Measurements from ENCODE around the gene FGGY.

Gene FGGY

GRCh38 chr1:59473831-59474230 is 176.9 kb downstream of the FGGY start:
- no peaks in the 10 kb centered on the region for H3K4me1 ChIP-seq (ENCODE audit: control insufficient read depth, insufficient read depth, low read length)
- no peaks in the 10 kb centered on the region for H3K27me3 ChIP-seq (ENCODE audit: control insufficient read depth in 1 of 2, insufficient read depth in 2 of 2, low read length in 2 of 2)
- no peak overlapping the region for H3K27ac ChIP-seq (ENCODE audit: low read length)
- no peaks in the 10 kb centered on the region for H3K36me3 ChIP-seq (ENCODE audit: control insufficient read depth in 2 of 2, insufficient read depth in 2 of 2, low read length in 2 of 2)
- peaks cover 0 to 3% of the 10 kb centered on the region in 2 donors for H3K9me3 ChIP-seq (ENCODE audit: control insufficient read depth in 2 of 2, low read length in 2 of 2)
- H3K4me3 ChIP-seq (ENCODE audit: low read length in 2 of 2), result no peak overlapping the region
- H3K9ac ChIP-seq (ENCODE audit: low read length in 2 of 2), result no peak overlapping the region

GRCh38 chr1:59474496-59474895 is 177.6 kb downstream of the FGGY start:
- H3K27me3 ChIP-seq (ENCODE audit: control insufficient read depth in 1 of 2, insufficient read depth in 2 of 2, low read length in 2 of 2), result no peaks in the 10 kb centered on the region
- H3K27ac ChIP-seq (ENCODE audit: low read length), result no peak overlapping the region
- no peaks in the 10 kb centered on the region for H3K4me1 ChIP-seq (ENCODE audit: control insufficient read depth, insufficient read depth, low read length)
- no peak overlapping the region for H3K9ac ChIP-seq (ENCODE audit: low read length in 2 of 2)
- no peak overlapping the region for H3K4me3 ChIP-seq (ENCODE audit: low read length in 2 of 2)
- peaks cover 0 to 3% of the 10 kb centered on the region in 2 donors for H3K9me3 ChIP-seq (ENCODE audit: control insufficient read depth in 2 of 2, low read length in 2 of 2)
- H3K36me3 ChIP-seq (ENCODE audit: control insufficient read depth in 2 of 2, insufficient read depth in 2 of 2, low read length in 2 of 2), result no peaks in the 10 kb centered on the region

- Histone ChIP-seq H3K4me3 (ENCODE audit: low read length in 2 of 2) (no peak overlapping the region), H3K27ac (ENCODE audit: low read length) (no peak overlapping the region), H3K4me1 (ENCODE audit: control insufficient read depth, insufficient read depth, low read length) (no peaks in the 10 kb centered on the region), H3K36me3 (ENCODE audit: control insufficient read depth in 2 of 2, insufficient read depth in 2 of 2, low read length in 2 of 2) (no peaks in the 10 kb centered on the region), H3K27me3 (ENCODE audit: control insufficient read depth in 1 of 2, insufficient read depth in 2 of 2, low read length in 2 of 2) (no peaks in the 10 kb centered on the region), H3K9ac (ENCODE audit: low read length in 2 of 2) (no peak overlapping the region), H3K9me3 (ENCODE audit: control insufficient read depth in 2 of 2, low read length in 2 of 2) (no peaks in the 10 kb centered on the region)
Observed at GRCh38 chr1:59475737-59476136, 178.8 kb downstream of the FGGY start.

GRCh38 chr1:59477286-59477685 is 180.4 kb downstream of the FGGY start:
- no peaks in the 10 kb centered on the region for H3K9me3 ChIP-seq (ENCODE audit: control insufficient read depth in 2 of 2, low read length in 2 of 2)
- H3K4me1 ChIP-seq (ENCODE audit: control insufficient read depth, insufficient read depth, low read length), result no peaks in the 10 kb centered on the region
- H3K36me3 ChIP-seq (ENCODE audit: control insufficient read depth in 2 of 2, insufficient read depth in 2 of 2, low read length in 2 of 2), result no peaks in the 10 kb centered on the region
- no peak overlapping the region for H3K27ac ChIP-seq (ENCODE audit: low read length)
- no peak overlapping the region for H3K9ac ChIP-seq (ENCODE audit: low read length in 2 of 2)
- no peaks in the 10 kb centered on the region for H3K27me3 ChIP-seq (ENCODE audit: control insufficient read depth in 1 of 2, insufficient read depth in 2 of 2, low read length in 2 of 2)
- H3K4me3 ChIP-seq (ENCODE audit: low read length in 2 of 2), result no peak overlapping the region

GRCh38 chr1:59477867-59478266 is 181.0 kb downstream of the FGGY start:
- H3K4me1 ChIP-seq (ENCODE audit: control insufficient read depth, insufficient read depth, low read length), result no peaks in the 10 kb centered on the region
- no peak overlapping the region for H3K4me3 ChIP-seq (ENCODE audit: low read length in 2 of 2)
- no peaks in the 10 kb centered on the region for H3K9me3 ChIP-seq (ENCODE audit: control insufficient read depth in 2 of 2, low read length in 2 of 2)
- H3K9ac ChIP-seq (ENCODE audit: low read length in 2 of 2), result no peak overlapping the region
- H3K36me3 ChIP-seq (ENCODE audit: control insufficient read depth in 2 of 2, insufficient read depth in 2 of 2, low read length in 2 of 2), result no peaks in the 10 kb centered on the region
- H3K27ac ChIP-seq (ENCODE audit: low read length), result no peak overlapping the region
- H3K27me3 ChIP-seq (ENCODE audit: control insufficient read depth in 1 of 2, insufficient read depth in 2 of 2, low read length in 2 of 2), result no peaks in the 10 kb centered on the region

GRCh38 chr1:59478822-59479221 is 181.9 kb downstream of the FGGY start:
- Histone ChIP-seq H3K4me1 (ENCODE audit: control insufficient read depth, insufficient read depth, low read length) (peaks cover under 1% of the 10 kb centered on the region), H3K27me3 (ENCODE audit: control insufficient read depth in 1 of 2, insufficient read depth in 2 of 2, low read length in 2 of 2) (no peaks in the 10 kb centered on the region), H3K4me3 (ENCODE audit: low read length in 2 of 2) (no peak overlapping the region), H3K9ac (ENCODE audit: low read length in 2 of 2) (no peak overlapping the region), H3K36me3 (ENCODE audit: control insufficient read depth in 2 of 2, insufficient read depth in 2 of 2, low read length in 2 of 2) (no peaks in the 10 kb centered on the region), H3K9me3 (ENCODE audit: control insufficient read depth in 2 of 2, low read length in 2 of 2) (no peaks in the 10 kb centered on the region), H3K27ac (ENCODE audit: low read length) (no peak overlapping the region)

GRCh38 chr1:59480188-59480888 is 183.4 kb downstream of the FGGY start:
- Histone ChIP-seq H3K9ac (ENCODE audit: low read length in 2 of 2) (no peak overlapping the region), H3K4me3 (ENCODE audit: low read length in 2 of 2) (no peak overlapping the region), H3K36me3 (ENCODE audit: control insufficient read depth in 2 of 2, insufficient read depth in 2 of 2, low read length in 2 of 2) (no peaks in the 10 kb centered on the region), H3K4me1 (ENCODE audit: control insufficient read depth, insufficient read depth, low read length) (peaks cover 3% of the 10 kb centered on the region), H3K9me3 (ENCODE audit: control insufficient read depth in 2 of 2, low read length in 2 of 2) (no peaks in the 10 kb centered on the region), H3K27ac (ENCODE audit: low read length) (no peak overlapping the region), H3K27me3 (ENCODE audit: control insufficient read depth in 1 of 2, insufficient read depth in 2 of 2, low read length in 2 of 2) (no peaks in the 10 kb centered on the region)

GRCh38 chr1:59481881-59482505 is 185.1 kb downstream of the FGGY start:
- Histone ChIP-seq H3K9ac (ENCODE audit: low read length in 2 of 2) (no peak overlapping the region), H3K27ac (ENCODE audit: low read length) (no peak overlapping the region), H3K4me3 (ENCODE audit: low read length in 2 of 2) (no peak overlapping the region), H3K36me3 (ENCODE audit: control insufficient read depth in 2 of 2, insufficient read depth in 2 of 2, low read length in 2 of 2) (no peaks in the 10 kb centered on the region), H3K9me3 (ENCODE audit: control insufficient read depth in 2 of 2, low read length in 2 of 2) (no peaks in the 10 kb centered on the region), H3K4me1 (ENCODE audit: control insufficient read depth, insufficient read depth, low read length) (peaks cover 3% of the 10 kb centered on the region), H3K27me3 (ENCODE audit: control insufficient read depth in 1 of 2, insufficient read depth in 2 of 2, low read length in 2 of 2) (no peaks in the 10 kb centered on the region)

- Histone ChIP-seq H3K36me3 (ENCODE audit: control insufficient read depth in 2 of 2, insufficient read depth in 2 of 2, low read length in 2 of 2) (no peaks in the 10 kb centered on the region), H3K27me3 (ENCODE audit: control insufficient read depth in 1 of 2, insufficient read depth in 2 of 2, low read length in 2 of 2) (no peaks in the 10 kb centered on the region), H3K27ac (ENCODE audit: low read length) (no peak overlapping the region), H3K4me1 (ENCODE audit: control insufficient read depth, insufficient read depth, low read length) (peaks cover 3% of the 10 kb centered on the region), H3K9ac (ENCODE audit: low read length in 2 of 2) (no peak overlapping the region), H3K4me3 (ENCODE audit: low read length in 2 of 2) (no peak overlapping the region), H3K9me3 (ENCODE audit: control insufficient read depth in 2 of 2, low read length in 2 of 2) (no peaks in the 10 kb centered on the region)
Observed at GRCh38 chr1:59482986-59483385, 186.1 kb downstream of the FGGY start.

- H3K36me3 ChIP-seq (ENCODE audit: control insufficient read depth in 2 of 2, insufficient read depth in 2 of 2, low read length in 2 of 2), result no peaks in the 10 kb centered on the region
- no peak overlapping the region for H3K4me3 ChIP-seq (ENCODE audit: low read length in 2 of 2)
- H3K27me3 ChIP-seq (ENCODE audit: control insufficient read depth in 1 of 2, insufficient read depth in 2 of 2, low read length in 2 of 2), result no peaks in the 10 kb centered on the region
- H3K9ac ChIP-seq (ENCODE audit: low read length in 2 of 2), result no peak overlapping the region
- no peaks in the 10 kb centered on the region for H3K9me3 ChIP-seq (ENCODE audit: control insufficient read depth in 2 of 2, low read length in 2 of 2)
- H3K4me1 ChIP-seq (ENCODE audit: control insufficient read depth, insufficient read depth, low read length), result peaks cover 3% of the 10 kb centered on the region
- H3K27ac ChIP-seq (ENCODE audit: low read length), result no peak overlapping the region
Observed at GRCh38 chr1:59484096-59484495, 187.2 kb downstream of the FGGY start.

- Histone ChIP-seq H3K4me1 (ENCODE audit: control insufficient read depth, insufficient read depth, low read length) (peaks cover 3% of the 10 kb centered on the region), H3K9ac (ENCODE audit: low read length in 2 of 2) (no peak overlapping the region), H3K4me3 (ENCODE audit: low read length in 2 of 2) (no peak overlapping the region), H3K27me3 (ENCODE audit: control insufficient read depth in 1 of 2, insufficient read depth in 2 of 2, low read length in 2 of 2) (no peaks in the 10 kb centered on the region), H3K36me3 (ENCODE audit: control insufficient read depth in 2 of 2, insufficient read depth in 2 of 2, low read length in 2 of 2) (no peaks in the 10 kb centered on the region), H3K9me3 (ENCODE audit: control insufficient read depth in 2 of 2, low read length in 2 of 2) (no peaks in the 10 kb centered on the region), H3K27ac (ENCODE audit: low read length) (no peak overlapping the region)
Observed at GRCh38 chr1:59485171-59485570, 188.3 kb downstream of the FGGY start.
